22Rv1 (cell line): ENCODE data around the gene RHOXF2.

Source experiments
- ZFX ChIP-seq: fragments of 450-650 bp; IDR thresholded peaks from 2 replicates; pipeline ENCODE4 v1.6.1; 2017; ENCODE audit warnings: antibody characterized with exemption, borderline replicate concordance
- TF ChIP-seq, protein P1 (sequence below): fragments of 450-650 bp; IDR thresholded peaks from 2 replicates; pipeline ENCODE4 v1.5.1; 2017; ENCODE audit warnings: mild to moderate bottlenecking

DNA sequence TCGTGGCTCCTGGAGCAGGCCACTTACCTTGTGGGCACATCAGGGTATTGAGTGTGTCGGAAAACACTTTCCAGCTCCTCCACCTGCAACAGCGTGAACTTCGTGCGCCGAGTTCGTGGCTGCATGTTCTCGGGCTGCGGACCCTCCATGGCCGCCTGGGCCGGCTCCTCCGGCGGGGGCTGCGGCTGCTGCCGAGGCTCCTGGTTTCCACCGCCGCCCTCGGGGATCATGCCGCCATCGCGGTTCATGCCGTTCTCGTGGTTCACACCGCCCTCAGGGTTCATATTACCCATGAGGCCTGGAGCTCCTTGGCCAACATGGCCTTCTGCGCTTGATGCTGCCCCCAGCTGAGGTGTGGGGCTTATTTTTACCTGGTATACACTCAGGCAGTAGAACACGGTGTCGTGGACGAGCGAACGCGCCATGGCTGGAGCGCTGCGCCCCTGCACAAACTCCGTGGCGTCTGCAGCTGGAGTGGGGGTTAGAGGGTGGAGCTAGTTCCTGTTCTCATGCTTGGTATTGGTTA, 42.9 kb upstream of the RHOXF2 start, which contains the start of gene RHOXF1:
- TF ChIP-seq, protein P1, sequence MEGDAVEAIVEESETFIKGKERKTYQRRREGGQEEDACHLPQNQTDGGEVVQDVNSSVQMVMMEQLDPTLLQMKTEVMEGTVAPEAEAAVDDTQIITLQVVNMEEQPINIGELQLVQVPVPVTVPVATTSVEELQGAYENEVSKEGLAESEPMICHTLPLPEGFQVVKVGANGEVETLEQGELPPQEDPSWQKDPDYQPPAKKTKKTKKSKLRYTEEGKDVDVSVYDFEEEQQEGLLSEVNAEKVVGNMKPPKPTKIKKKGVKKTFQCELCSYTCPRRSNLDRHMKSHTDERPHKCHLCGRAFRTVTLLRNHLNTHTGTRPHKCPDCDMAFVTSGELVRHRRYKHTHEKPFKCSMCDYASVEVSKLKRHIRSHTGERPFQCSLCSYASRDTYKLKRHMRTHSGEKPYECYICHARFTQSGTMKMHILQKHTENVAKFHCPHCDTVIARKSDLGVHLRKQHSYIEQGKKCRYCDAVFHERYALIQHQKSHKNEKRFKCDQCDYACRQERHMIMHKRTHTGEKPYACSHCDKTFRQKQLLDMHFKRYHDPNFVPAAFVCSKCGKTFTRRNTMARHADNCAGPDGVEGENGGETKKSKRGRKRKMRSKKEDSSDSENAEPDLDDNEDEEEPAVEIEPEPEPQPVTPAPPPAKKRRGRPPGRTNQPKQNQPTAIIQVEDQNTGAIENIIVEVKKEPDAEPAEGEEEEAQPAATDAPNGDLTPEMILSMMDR: no peak
- no peak for TF ChIP-seq ZFX
